NCI-H128 (cell line): ENCODE data around the gene NTM.

ENCODE experiments used
- DNase-seq: peaks from one replicate; lab custom pipeline; 2025; ENCODE audit not compliant: unreplicated experiment; lab: John Stamatoyannopoulos, UW

The NTM gene

GRCh38 chr11:131808470-131808869 lies 438.1 kb downstream of the NTM start:
- no peak for DNase-seq

GRCh38 chr11:131809203-131809918 lies 438.9 kb downstream of the NTM start:
- no peak for DNase-seq

GRCh38 chr11:131810541-131810940 lies 440.1 kb downstream of the NTM start:
- DNase-seq: no peak

GRCh38 chr11:131811383-131811782 lies 441.0 kb downstream of the NTM start:
- DNase-seq: no peak

GRCh38 chr11:131814108-131814507 lies 443.7 kb downstream of the NTM start:
- no peak for DNase-seq

- DNase-seq: no peak
Measured at GRCh38 chr11:131815590-131815989, 445.2 kb downstream of the NTM start.

GRCh38 chr11:131816051-131816450 lies 445.6 kb downstream of the NTM start:
- DNase-seq: no peak

GRCh38 chr11:131817687-131818188 lies 447.3 kb downstream of the NTM start:
- DNase-seq: peak; percentile 15

- DNase-seq: no peak
Measured at GRCh38 chr11:131819865-131820264, 449.4 kb downstream of the NTM start.

GRCh38 chr11:131822506-131822905 lies 452.1 kb downstream of the NTM start:
- DNase-seq: no peak

- DNase-seq: peak; percentile 8
Measured at GRCh38 chr11:131823772-131824171, 453.4 kb downstream of the NTM start.

- no peak for DNase-seq
Measured at GRCh38 chr11:131824771-131825170, 454.4 kb downstream of the NTM start.

GRCh38 chr11:131827430-131827829 lies 457.0 kb downstream of the NTM start:
- no peak for DNase-seq

GRCh38 chr11:131829725-131830124 lies 459.3 kb downstream of the NTM start:
- DNase-seq: no peak

GRCh38 chr11:131832079-131832478 lies 461.7 kb downstream of the NTM start:
- no peak for DNase-seq

- DNase-seq: no peak
Measured at GRCh38 chr11:131833366-131833765, 463.0 kb downstream of the NTM start.

GRCh38 chr11:131837562-131837961 lies 467.1 kb downstream of the NTM start:
- no peak for DNase-seq

- DNase-seq: no peak
Measured at GRCh38 chr11:131838016-131838415, 467.6 kb downstream of the NTM start.

- DNase-seq: no peak
Measured at GRCh38 chr11:131839326-131839725, 468.9 kb downstream of the NTM start.

GRCh38 chr11:131840545-131840944 lies 470.1 kb downstream of the NTM start:
- no peak for DNase-seq

GRCh38 chr11:131841028-131841427 lies 470.6 kb downstream of the NTM start:
- no peak for DNase-seq

- DNase-seq: no peak
Measured at GRCh38 chr11:131841925-131842635, 471.7 kb downstream of the NTM start.
